Ovary (tissue), 9 donors: Measurements from ENCODE around the gene PCDH15. TPM values are rescaled to one million over a fixed set of nuclear protein-coding genes. Genes with fewer than 3 reads are reported as not detected.

ENCODE experiments used
- DNase-seq, 5 donors: peaks; one replicate each; pipeline ENCODE4 v3.0.0-alpha.2; 2019 to 2020
- H3K27ac ChIP-seq, 2 donors: fragments of 200-600 bp; one replicate each; pipeline versions ENCODE4 v1.5.1 to v1.8.0; 2019 to 2022
- H3K27me3 ChIP-seq: fragments of 200-600 bp; one replicate; pipeline ENCODE4 v1.8.0; 2022
- H3K36me3 ChIP-seq: fragments of 200-600 bp; sonication (generic); one replicate; pipeline ENCODE4 v1.5.1; 2019
- H3K4me1 ChIP-seq: one replicate; pipeline ENCODE4 v1.8.1; 2013; ENCODE audit warnings: mild to moderate bottlenecking, moderate library complexity; ENCODE audit not compliant: insufficient read depth
- H3K4me3 ChIP-seq: fragments of 200-600 bp; sonication (generic); one replicate; pipeline ENCODE4 v1.5.1; 2017
- H3K9me3 ChIP-seq, 2 donors: fragments of 200-600 bp in 1 of 2; sonication (generic) in 1 of 2; one replicate each; pipeline versions ENCODE4 v1.5.1 to v1.8.1; 2013 to 2019; ENCODE audit warnings: mild to moderate bottlenecking in 1 of 2, moderate library complexity in 1 of 2
- CTCF ChIP-seq, 3 donors: fragments of 450-650 bp in 2 of 3; fragments of 200-600 bp in 1 of 3; IDR thresholded peaks; one replicate each; pipeline versions ENCODE4 v1.5.1 to v1.8.0; 2016 to 2022; ENCODE audit warnings: antibody characterized with exemption in 3 of 3, mild to moderate bottlenecking in 1 of 3
- EP300 ChIP-seq: sonication (generic); formaldehyde crosslinking; IDR thresholded peaks from one replicate; pipeline ENCODE4 v1.6.1; 2017; ENCODE audit warnings: antibody characterized with exemption
- POLR2A ChIP-seq: fragments of 450-650 bp; IDR thresholded peaks from one replicate; pipeline ENCODE4 v1.6.1; 2017; ENCODE audit warnings: antibody characterized with exemption, mild to moderate bottlenecking, moderate library complexity
- WGBS, 3 donors: extraction: QIAGEN DNeasy Blood & Tissue Kit in 1 of 3; methylation state at CpG; one replicate each; pipeline versions ENCODE4 v1.1.5 to v1.1.7; 2013 to 2017; 5-methylcytosine and 5-hydroxymethylcytosine counted together
- intact Hi-C, 4 donors: fragments of 100-400 bp; cut with DNase I; formaldehyde crosslinking; loops; one replicate each; pipeline versions ENCODE4 v1.11.0 to v1.15.1; 2022 to 2023
- polyA plus RNA-seq, 2 donors: library from polyadenylated mRNA; stranded (reverse); fragments of 200-250 nt in 1 of 2; fragments of 350-450 nt in 1 of 2; fragmentation: Illumina TruSeq in 1 of 2; extraction: RNeasy Lipid Tissue Mini Kit (QIAGEN cat#74804) in 1 of 2; gene quantifications; one replicate each; pipeline ENCODE4 v1.2.3, GENCODE V29; 2013 to 2014
- total RNA-seq, 7 donors: library from RNA; depleted of rRNA in 2 of 7; stranded (reverse); fragments of >200 nt in 2 of 7; fragmentation: NEBNext Ultra II Directional in 3 of 7; extraction: Animal tissue kit (Norgen Biotek cat#: 25700) in 3 of 7; gene quantifications; one replicate each; pipeline versions ENCODE4 v1.1.0 to v1.2.4, GENCODE V29; 2016 to 2023
- donor health status: DM: no; HTN: no; CAD: no; lungs with moderate emphysema.
- donor health status: DM: no; HTN: no; CAD: no.
- donor health status: Bipolar disorder and iron deficiency.
- donor health status: DM: yes; HTN: yes; CAD: no.
- donor health status: DM: no; HTN: no; CAD: no.
- donor health status: DM: yes; HTN: yes; CAD: no.

The PCDH15 gene
- total and polyA plus RNA-seq, 9 donors = 0.02 to 0.34 TPM; not detected in 7

- intact Hi-C loops = no loop called here
- DNase-seq = no peak
- Histone ChIP-seq H3K4me1 (no peaks in the 10 kb centered on the region), H3K27ac (no peak overlapping the region), H3K27me3 (no peaks in the 10 kb centered on the region), H3K4me3 (no peak overlapping the region), H3K36me3 (no peaks in the 10 kb centered on the region), H3K9me3 (no peaks in the 10 kb centered on the region)
- 87 to 94% (median 89%) methylated on average over 1 of the region's 1 CpG for WGBS, 3 donors
- TF ChIP-seq EP300 = no peak
- no peak for TF ChIP-seq CTCF (IDR thresholded peaks at IDR 0.05)
- no peak for TF ChIP-seq POLR2A
Measured at GRCh38 chr10:54484186-54484585, 316.8 kb downstream of the PCDH15 start.

GRCh38 chr10:54478601-54479000, 322.4 kb downstream of the PCDH15 start:
- H3K4me3 ChIP-seq = no peak overlapping the region
- no peaks in the 10 kb centered on the region for H3K4me1 ChIP-seq
- TF ChIP-seq POLR2A (no peak), EP300 (no peak), CTCF (IDR thresholded peaks at IDR 0.05) (no peak)
- no peak for DNase-seq
- no peaks in the 10 kb centered on the region for H3K27me3 ChIP-seq
- H3K9me3 ChIP-seq = no peaks in the 10 kb centered on the region
- H3K27ac ChIP-seq = no peak overlapping the region
- intact Hi-C loops = no loop called here
- H3K36me3 ChIP-seq = no peaks in the 10 kb centered on the region
- WGBS, 3 donors = 90 to 92% (median 91%) methylated on average over 3 of the region's 3 CpGs

- no peaks in the 10 kb centered on the region for H3K4me1 ChIP-seq
- no peak overlapping the region for H3K4me3 ChIP-seq
- H3K27ac ChIP-seq = no peak overlapping the region
- no peaks in the 10 kb centered on the region for H3K27me3 ChIP-seq
- H3K9me3 ChIP-seq = no peaks in the 10 kb centered on the region
- TF ChIP-seq POLR2A (no peak), CTCF (IDR thresholded peaks at IDR 0.05) (no peak), EP300 (no peak)
- no peaks in the 10 kb centered on the region for H3K36me3 ChIP-seq
- intact Hi-C loops = no loop called here
- no peak for DNase-seq
- 88 to 89% (median 89%) methylated on average over 4 of the region's 4 CpGs for WGBS, 3 donors
Measured at GRCh38 chr10:54477738-54478137, 323.3 kb downstream of the PCDH15 start.

GRCh38 chr10:54470324-54470631, 330.8 kb downstream of the PCDH15 start:
- TF ChIP-seq EP300 = no peak
- TF ChIP-seq POLR2A = no peak
- TF ChIP-seq CTCF (IDR thresholded peaks at IDR 0.05) = no peak
- H3K9me3 ChIP-seq = no peaks in the 10 kb centered on the region
- H3K4me3 ChIP-seq = no peak overlapping the region
- intact Hi-C loops = no loop called here
- WGBS, 3 donors = 78 to 88% (median 88%) methylated on average over 1 of the region's 1 CpG
- no peak overlapping the region for H3K27ac ChIP-seq
- H3K4me1 ChIP-seq = no peaks in the 10 kb centered on the region
- H3K36me3 ChIP-seq = no peaks in the 10 kb centered on the region
- no peak for DNase-seq
- no peaks in the 10 kb centered on the region for H3K27me3 ChIP-seq
